SU-DHL-6 (cell line): Measurements from ENCODE around the gene RAB1A.
A peak's percentile ranks its signal among the peaks of the same experiment; 100 is the strongest.

Experiments used
- H2AFZ ChIP-seq: fragments of 200-600 bp; sonication (generic); 2 replicates; pipeline ENCODE4 v1.6.1; 2014; ENCODE audit warnings: low read depth, mild to moderate bottlenecking, moderate library complexity, mixed read lengths, antibody characterized with exemption, low read length; ENCODE audit not compliant: severe bottlenecking
- H3F3A ChIP-seq: fragments of 200-600 bp; shearing (Covaris generic); 2 replicates; pipeline ENCODE4 v1.6.0; 2016; ENCODE audit warnings: antibody characterized with exemption, mild to moderate bottlenecking; ENCODE audit not compliant: insufficient read depth
- H3K27ac ChIP-seq: fragments of 200-600 bp; sonication (generic); 2 replicates; pipeline ENCODE4 v1.5.1; 2016; ENCODE audit warnings: low read depth, mild to moderate bottlenecking, low read length, moderate library complexity, mixed read lengths
- H3K27me3 ChIP-seq: fragments of 200-600 bp; sonication (generic), shearing (Covaris generic); 2 replicates; pipeline ENCODE4 v1.6.0; 2014; ENCODE audit warnings: mild to moderate bottlenecking, low read length
- H3K36me3 ChIP-seq: fragments of 200-600 bp; sonication (generic); 2 replicates; pipeline ENCODE4 v1.6.1; 2014; ENCODE audit warnings: mild to moderate bottlenecking, low read length, mixed read lengths
- H3K4me2 ChIP-seq: fragments of 300-600, 200-600 bp; shearing (Covaris generic), sonication (generic); 2 replicates; pipeline ENCODE4 v1.6.0; 2014; ENCODE audit warnings: low read length, low read depth, mild to moderate bottlenecking; ENCODE audit not compliant: poor library complexity, severe bottlenecking
- H3K4me3 ChIP-seq: fragments of 200-600 bp; sonication (generic); 2 replicates; pipeline ENCODE4 v1.5.1; 2014; ENCODE audit warnings: antibody characterized with exemption, low read length, mild to moderate bottlenecking, mixed read lengths; ENCODE audit not compliant: insufficient read depth, poor library complexity, severe bottlenecking
- H3K79me2 ChIP-seq: fragments of 200-600 bp; sonication (generic); 2 replicates; pipeline ENCODE4 v1.6.1; 2014; ENCODE audit warnings: mild to moderate bottlenecking, low read length, moderate library complexity; ENCODE audit not compliant: insufficient read depth
- H3K9ac ChIP-seq: fragments of 200-600 bp; sonication (generic); 2 replicates; pipeline ENCODE4 v1.7.0; 2014; ENCODE audit warnings: mild to moderate bottlenecking, low read length
- H3K9me2 ChIP-seq: fragments of 200-600 bp; sonication (generic); replicated peaks from 2 replicates; pipeline ENCODE4 v1.6.1; 2014; ENCODE audit warnings: low read length; ENCODE audit not compliant: insufficient read depth
- H3K9me3 ChIP-seq: fragments of 200-600 bp; sonication (generic); 2 replicates; pipeline ENCODE4 v1.6.1; 2014; ENCODE audit warnings: low read length, mixed read lengths; ENCODE audit not compliant: insufficient read depth
- H4K20me1 ChIP-seq: fragments of 200-600 bp; sonication (generic); 2 replicates; pipeline ENCODE4 v1.6.1; 2014; ENCODE audit warnings: low read depth, mild to moderate bottlenecking, antibody characterized with exemption, low read length, moderate library complexity, mixed read lengths
- CTCF ChIP-seq: fragments of 200-600 bp; sonication (generic); IDR thresholded peaks from one replicate; pipeline ENCODE4 v1.5.1; 2017; ENCODE audit warnings: antibody characterized with exemption, mild to moderate bottlenecking, low read length, moderate library complexity; ENCODE audit not compliant: insufficient read depth, poor library complexity, severe bottlenecking
- EZH2phosphoT487 ChIP-seq: fragments of 200-600 bp; sonication (generic), shearing (Covaris generic); conservative IDR thresholded peaks from 2 replicates; pipeline ENCODE4 v1.6.1; 2018; ENCODE audit warnings: mild to moderate bottlenecking, antibody characterized with exemption, low read length, moderate library complexity, mixed read lengths

The RAB1A gene

GRCh38 chr2:65040400-65041261, 89.3 kb downstream of the RAB1A start:
- Histone ChIP-seq H2AFZ (no peak overlapping the region), H3K4me3 (no peak overlapping the region), H3K27ac (peak overlapping the region; percentile 2; the same call in 1 of the 2 replicates), H3K27me3 (no peaks in the 10 kb centered on the region), H3K36me3 (peaks cover 9% of the 10 kb centered on the region; the same call in 1 of the 2 replicates), H3K9me3 (peaks cover 11% of the 10 kb centered on the region; the same call in 1 of the 2 replicates), H3K9ac (no peak overlapping the region; the same call in 1 of the 2 replicates), H3K79me2 (no peaks in the 10 kb centered on the region), H3K4me2 (peak overlapping the region; percentile 24), H3K9me2 (no peaks in the 10 kb centered on the region), H3F3A (no peaks in the 10 kb centered on the region; the same call in 1 of the 2 replicates), H4K20me1 (no peaks in the 10 kb centered on the region)
- TF ChIP-seq CTCF = peak; percentile 79
- no peak for TF ChIP-seq EZH2phosphoT487

GRCh38 chr2:65039640-65040039, 90.3 kb downstream of the RAB1A start:
- Histone ChIP-seq H3K27me3 (no peaks in the 10 kb centered on the region), H3K27ac (peak overlapping the region; percentile 2; the same call in 1 of the 2 replicates), H2AFZ (no peak overlapping the region)

GRCh38 chr2:65037178-65037577, 92.7 kb downstream of the RAB1A start:
- TF ChIP-seq EZH2phosphoT487 = no peak
- Histone ChIP-seq H3K4me3 (no peak overlapping the region), H3K9ac (no peak overlapping the region), H3F3A (peaks cover 8% of the 10 kb centered on the region), H3K9me2 (no peaks in the 10 kb centered on the region), H3K9me3 (no peaks in the 10 kb centered on the region), H3K27ac (no peak overlapping the region), H3K4me2 (no peak overlapping the region), H3K27me3 (no peaks in the 10 kb centered on the region), H3K36me3 (0 out of 2 replicates have a peak, but pooled peaks cover 2% of the 10 kb centered on the region), H3K79me2 (no peaks in the 10 kb centered on the region), H4K20me1 (no peaks in the 10 kb centered on the region), H2AFZ (no peak overlapping the region)

More at GRCh38 chr2:65039640-65040039, 90.3 kb downstream of the RAB1A start:
- Histone ChIP-seq H3K9me3 (peaks cover 8% of the 10 kb centered on the region; the same call in 1 of the 2 replicates), H3K79me2 (no peaks in the 10 kb centered on the region), H3K9me2 (no peaks in the 10 kb centered on the region), H4K20me1 (no peaks in the 10 kb centered on the region), H3K36me3 (peaks cover 9% of the 10 kb centered on the region; the same call in 1 of the 2 replicates), H3K4me2 (no peak overlapping the region), H3K4me3 (no peak overlapping the region), H3K9ac (no peak overlapping the region), H3F3A (no peaks in the 10 kb centered on the region; the same call in 1 of the 2 replicates)
- TF ChIP-seq EZH2phosphoT487 = no peak
